HepG2 (cell line): ENCODE measurements around the gene POLN. TPM values are rescaled to one million over a fixed set of nuclear protein-coding genes. Genes with fewer than 3 reads are reported as not detected.

Source experiments
- EHMT2 ChIP-seq: fragments of 200-600 bp; sonication (generic); IDR thresholded peaks from 2 replicates; pipeline ENCODE4 v1.7.0; 2017; ENCODE audit warnings: antibody characterized with exemption, low read depth, low read length, borderline replicate concordance
- EP300 ChIP-seq, 3 experiments: sonication (generic) in 1 of 3; formaldehyde crosslinking in 1 of 3; IDR thresholded peaks; 2 replicates each; pipeline versions ENCODE4 v1.5.1 to v1.6.1; 2011 to 2020; ENCODE audit warnings: low read depth in 2 of 3, low read length in 2 of 3, borderline replicate concordance in 1 of 3, improper control_type of control experiment in 1 of 3, mild to moderate bottlenecking in 1 of 3, missing genetic modification reagents in 1 of 3, moderate library complexity in 1 of 3
- GZF1 ChIP-seq: sonication (generic); formaldehyde crosslinking; IDR thresholded peaks from 2 replicates; pipeline ENCODE4 v1.5.1; 2020; ENCODE audit warnings: mild to moderate bottlenecking, missing genetic modification reagents
- HOXA3 ChIP-seq: sonication (generic); formaldehyde crosslinking; IDR thresholded peaks from 2 replicates; pipeline ENCODE4 v1.5.0; 2020; ENCODE audit warnings: missing genetic modification reagents
- ISL2 ChIP-seq: sonication (generic); formaldehyde crosslinking; IDR thresholded peaks from 2 replicates; pipeline ENCODE4 v1.5.0; 2020; ENCODE audit warnings: missing genetic modification reagents
- MAFF ChIP-seq: IDR thresholded peaks from 2 replicates; pipeline ENCODE4 v1.6.1; 2011; ENCODE audit warnings: low read depth, low read length, improper control_type of control experiment
- MATR3 ChIP-seq: sonication (generic); formaldehyde crosslinking; IDR thresholded peaks from 2 replicates; pipeline ENCODE4 v1.4.0; 2020; ENCODE audit warnings: missing genetic modification reagents
- MEF2D ChIP-seq: sonication (generic); formaldehyde crosslinking; IDR thresholded peaks from 2 replicates; pipeline ENCODE4 v1.5.1; 2020; ENCODE audit warnings: mild to moderate bottlenecking, missing genetic modification reagents
- NFE2L1 ChIP-seq: sonication (generic); formaldehyde crosslinking; IDR thresholded peaks from 2 replicates; pipeline ENCODE4 v1.4.0; 2020; ENCODE audit warnings: missing genetic modification reagents, mild to moderate bottlenecking, borderline replicate concordance
- NFYB ChIP-seq: sonication (generic); formaldehyde crosslinking; IDR thresholded peaks from 2 replicates; pipeline ENCODE4 v1.4.0; 2020; ENCODE audit warnings: missing genetic modification reagents
- SAP130 ChIP-seq: IDR thresholded peaks from 2 replicates; pipeline ENCODE4 v1.6.1; 2016; ENCODE audit warnings: low read depth
- TBX2 ChIP-seq: sonication (generic); formaldehyde crosslinking; IDR thresholded peaks from 2 replicates; pipeline ENCODE4 v1.5.0; 2020; ENCODE audit warnings: missing genetic modification reagents, mild to moderate bottlenecking, borderline replicate concordance
- THAP9 ChIP-seq: sonication (generic); formaldehyde crosslinking; IDR thresholded peaks from 2 replicates; pipeline ENCODE4; 2020; ENCODE audit warnings: missing genetic modification reagents, mild to moderate bottlenecking, borderline replicate concordance
- TRAFD1 ChIP-seq: sonication (generic); formaldehyde crosslinking; IDR thresholded peaks from 2 replicates; pipeline ENCODE4 v1.5.1; 2020; ENCODE audit warnings: missing genetic modification reagents, mild to moderate bottlenecking, borderline replicate concordance
- WIZ ChIP-seq: sonication (generic); formaldehyde crosslinking; IDR thresholded peaks from 2 replicates; pipeline ENCODE4 v1.5.1; 2020; ENCODE audit warnings: mild to moderate bottlenecking, missing genetic modification reagents
- ZBED4 ChIP-seq: sonication (generic); formaldehyde crosslinking; IDR thresholded peaks from 2 replicates; pipeline ENCODE4 v1.4.0; 2020; ENCODE audit warnings: missing genetic modification reagents, borderline replicate concordance
- ZFP36L1 ChIP-seq: sonication (generic); formaldehyde crosslinking; IDR thresholded peaks from 2 replicates; pipeline ENCODE4 v1.8.0; 2022; ENCODE audit warnings: mild to moderate bottlenecking, missing genetic modification reagents, moderate library complexity
- ZNF296 ChIP-seq: sonication (generic); formaldehyde crosslinking; conservative IDR thresholded peaks from 2 replicates; pipeline ENCODE4 v1.5.0; 2020; ENCODE audit warnings: mild to moderate bottlenecking, missing genetic modification reagents
- ZNF350 ChIP-seq: sonication (generic); formaldehyde crosslinking; IDR thresholded peaks from 2 replicates; pipeline ENCODE4 v1.4.0; 2020; ENCODE audit warnings: mild to moderate bottlenecking, low read depth, missing genetic modification reagents, borderline replicate concordance
- ZNF572 ChIP-seq: sonication (generic); formaldehyde crosslinking; IDR thresholded peaks from 2 replicates; pipeline ENCODE4 v1.5.1; 2020; ENCODE audit warnings: mild to moderate bottlenecking, missing genetic modification reagents
- ZNF605 ChIP-seq: sonication (generic); formaldehyde crosslinking; IDR thresholded peaks from 2 replicates; pipeline ENCODE4 v1.8.0; 2022; ENCODE audit warnings: mild to moderate bottlenecking, missing genetic modification reagents
- ZNF768 ChIP-seq: sonication (generic); formaldehyde crosslinking; IDR thresholded peaks from 2 replicates; pipeline ENCODE4 v1.4.0; 2020; ENCODE audit warnings: missing genetic modification reagents
- polyA plus RNA-seq, 8 experiments: library from polyadenylated mRNA; depleted of rRNA in 3 of 8; stranded (reverse) in 7 of 8; unstranded in 1 of 8; fragments of >200 nt; fragmentation: Illumina TruSeq in 4 of 8; extraction: Trizol in 4 of 8; gene quantifications; 2 replicates each; pipeline versions ENCODE4 v1.2.1 to v1.2.3, GENCODE V29; 2011 to 2016; ENCODE audit warnings: low read depth in 4 of 8, missing spikeins in 1 of 8, mixed read lengths in 1 of 8; ENCODE audit not compliant: insufficient read depth in 1 of 8
- total RNA-seq, 5 experiments: library from RNA; depleted of rRNA; stranded (reverse); fragments of >200 nt; fragmentation: Illumina TruSeq; extraction: Trizol; gene quantifications; 2 replicates each; pipeline ENCODE4 v1.2.3, GENCODE V29; 2016; ENCODE audit warnings: low read depth in 1 of 5

POLN gene
- total and polyA plus RNA-seq, 2 of the 13 experiments (the other 11 are each of a cell fraction or from before 2014, with no cell fraction given): 0.93 to 1.5 TPM

GRCh38 chr4:2071252-2071911, 170.5 kb downstream of the POLN start (continued):
- TF ChIP-seq ZNF296 (CRISPR knock-in tag) (0 out of 2 replicates have a peak, but pooled peaks have one; percentile 30), ZNF768 (no peak), GZF1 (0 out of 2 replicates have a peak, but pooled peaks have one; percentile 20), NFE2L1 (CRISPR knock-in tag) (no peak), ZNF350 (0 out of 2 replicates have a peak, but pooled peaks have one; percentile 20), MATR3 (CRISPR knock-in tag) (no peak), MAFF (no peak), TRAFD1 (CRISPR knock-in tag) (no peak), SAP130 (CRISPR knock-in tag) (0 out of 2 replicates have a peak, but pooled peaks have one; percentile 14), ZNF605 (CRISPR knock-in tag) (no peak), ZNF572 (CRISPR knock-in tag) (no peak), HOXA3 (CRISPR knock-in tag) (no peak), EHMT2 (no peak), ZFP36L1 (CRISPR knock-in tag) (no peak), ZBED4 (CRISPR knock-in tag) (no peak), WIZ (CRISPR knock-in tag) (no peak), EP300 (IDR thresholded peaks at IDR 0.05; ENCODE audit: low read depth in 2 of 2, low read length in 2 of 2) (no peak), EP300 (CRISPR knock-in tag; IDR thresholded peaks at IDR 0.05; ENCODE audit: borderline replicate concordance) (no peak), NFYB (CRISPR knock-in tag) (0 out of 2 replicates have a peak, but pooled peaks have one; percentile 2), TBX2 (no peak), ISL2 (no peak), MEF2D (CRISPR knock-in tag) (peak; percentile 17; the same call in 1 of the 2 replicates), THAP9 (CRISPR knock-in tag) (no peak)
